Esophagus muscularis mucosa (tissue), 4 donors: ENCODE results near the gene ECHDC1. TPM values are rescaled to one million over a fixed set of nuclear protein-coding genes. Genes with fewer than 3 reads are reported as not detected.

ENCODE experiments used
- DNase-seq: peaks from one replicate; pipeline ENCODE4 v3.0.0-alpha.2; 2017; ENCODE audit errors: extremely low spot score
- H3K27ac ChIP-seq, 4 donors: fragments of 200-600 bp; sonication (generic); replicated peaks in 1 of 4; 1 replicate in 3 of 4; 2 replicates in 1 of 4; pipeline ENCODE4 v1.5.1; 2016 to 2019; ENCODE audit warnings: mild to moderate bottlenecking in 1 of 4
- H3K27me3 ChIP-seq, 4 donors: fragments of 200-600 bp; sonication (generic); one replicate each; pipeline versions ENCODE4 v1.5.1 to v1.6.0; 2016 to 2019
- H3K36me3 ChIP-seq, 4 donors: fragments of 200-600 bp; sonication (generic); one replicate each; pipeline ENCODE4 v1.5.1; 2016 to 2019
- H3K4me1 ChIP-seq, 4 donors: fragments of 200-600 bp; sonication (generic); one replicate each; pipeline ENCODE4 v1.5.1; 2016 to 2019
- H3K4me3 ChIP-seq, 4 donors: fragments of 200-600 bp; sonication (generic); 1 replicate in 2 of 4; 2 replicates in 2 of 4; pipeline ENCODE4 v1.5.1; 2016 to 2019; ENCODE audit warnings: mild to moderate bottlenecking in 4 of 4, moderate library complexity in 1 of 4
- H3K9me3 ChIP-seq, 4 donors: fragments of 200-600 bp; sonication (generic); 1 replicate in 3 of 4; 2 replicates in 1 of 4; pipeline ENCODE4 v1.5.1; 2016 to 2019
- CTCF ChIP-seq, 3 experiments: fragments of 200-600 bp in 2 of 3; fragments of 450-650 bp in 1 of 3; sonication (generic) in 2 of 3; IDR thresholded peaks; one replicate each; pipeline ENCODE4 v1.5.1; 2017 to 2019; ENCODE audit warnings: antibody characterized with exemption in 3 of 3, mild to moderate bottlenecking in 2 of 3, moderate library complexity in 1 of 3
- EP300 ChIP-seq: sonication (generic); formaldehyde crosslinking; IDR thresholded peaks from one replicate; pipeline ENCODE4 v1.6.1; 2017; ENCODE audit warnings: antibody characterized with exemption
- POLR2A ChIP-seq: fragments of 450-650 bp; IDR thresholded peaks from one replicate; pipeline ENCODE4 v1.6.1; 2017; ENCODE audit warnings: antibody characterized with exemption, moderate library complexity, mild to moderate bottlenecking, low read depth
- POLR2AphosphoS5 ChIP-seq, 2 donors: sonication (generic); formaldehyde crosslinking; IDR thresholded peaks; one replicate each; pipeline ENCODE4 v1.6.1; 2017; ENCODE audit warnings: antibody characterized with exemption in 2 of 2
- WGBS: methylation state at CpG from one replicate; pipeline ENCODE4 v1.1.5; 2018; 5-methylcytosine and 5-hydroxymethylcytosine counted together
- intact Hi-C: fragments of 100-400 bp; cut with DNase I; formaldehyde crosslinking; loops from one replicate; pipeline ENCODE4 v1.15.1; 2023
- total RNA-seq, 4 donors: library from RNA; depleted of rRNA; stranded (reverse); fragments of >200 nt; gene quantifications; one replicate each; pipeline versions ENCODE4 v1.1.0 to v1.2.1, GENCODE V29; 2016

The ECHDC1 gene
- total RNA-seq, 4 donors from 2014 or later: 42.5 to 70.6 (median 57.9) TPM

- no peak for DNase-seq
- intact Hi-C loops: loop anchor here (2.0 to 5.0 kb wide), 3 partner anchors 118 to 239 kb away; no protein-coding TSS in a partner anchor
- TF ChIP-seq CTCF (IDR thresholded peaks at IDR 0.05) (peak; percentile 72 to 80 (median 78)), POLR2AphosphoS5 (IDR thresholded peaks at IDR 0.05) (no peak)
- 43% methylated on average over 6 of the region's 6 CpGs for WGBS
- H3K27ac ChIP-seq: no peak overlapping the region
- no peaks in the 10 kb centered on the region for H3K27me3 ChIP-seq
- H3K4me3 ChIP-seq: no peak overlapping the region
- H3K9me3 ChIP-seq: peaks cover 0 to 2% (median 0%) of the 10 kb centered on the region in 4 donors
- no peaks in the 10 kb centered on the region for H3K36me3 ChIP-seq
- peaks cover 11 to 47% (median 39%) of the 10 kb centered on the region in 4 donors for H3K4me1 ChIP-seq
Observed at GRCh38 chr6:127302728-127303660, 40.4 kb downstream of the ECHDC1 start.

GRCh38 chr6:127301199-127301700 lies 42.2 kb downstream of the ECHDC1 start:
- TF ChIP-seq EP300 (no peak), CTCF (IDR thresholded peaks at IDR 0.05) (no peak)
- intact Hi-C loops: loop anchor here (5.0 kb wide), 2 partner anchors 166 to 241 kb away; no protein-coding TSS in a partner anchor
- WGBS: 39% methylated on average over 6 of the region's 6 CpGs

GRCh38 chr6:127300411-127300810 lies 43.0 kb downstream of the ECHDC1 start:
- peaks cover 0 to 8% (median 2%) of the 10 kb centered on the region in 4 donors for H3K36me3 ChIP-seq
- no peak overlapping the region for H3K4me3 ChIP-seq
- TF ChIP-seq POLR2A: no peak
- TF ChIP-seq POLR2AphosphoS5 (IDR thresholded peaks at IDR 0.05): no peak
- no peak for TF ChIP-seq EP300
- TF ChIP-seq CTCF (IDR thresholded peaks at IDR 0.05): no peak
- peak overlapping the region in 3 of 4 donors; percentile 5 to 14 (median 13) for H3K27ac ChIP-seq
- peaks cover 11 to 47% (median 39%) of the 10 kb centered on the region in 4 donors for H3K4me1 ChIP-seq
- H3K9me3 ChIP-seq: no peaks in the 10 kb centered on the region
- no peaks in the 10 kb centered on the region for H3K27me3 ChIP-seq
- DNase-seq: no peak
- intact Hi-C loops: loop anchor here (5.0 kb wide), 2 partner anchors 167 to 242 kb away; no protein-coding TSS in a partner anchor

More at GRCh38 chr6:127301199-127301700, 42.2 kb downstream of the ECHDC1 start:
- Histone ChIP-seq H3K27ac (peak overlapping the region in 1 of 4 donors; percentile 13), H3K36me3 (peaks cover 0 to 1% (median under 1%) of the 10 kb centered on the region in 4 donors), H3K4me3 (no peak overlapping the region), H3K27me3 (no peaks in the 10 kb centered on the region), H3K4me1 (peaks cover 11 to 47% (median 39%) of the 10 kb centered on the region in 4 donors), H3K9me3 (no peaks in the 10 kb centered on the region)
- no peak for DNase-seq

GRCh38 chr6:127299522-127300240 lies 43.7 kb downstream of the ECHDC1 start:
- no peak for DNase-seq
- no peak for TF ChIP-seq POLR2AphosphoS5 (IDR thresholded peaks at IDR 0.05)
- TF ChIP-seq POLR2A: no peak
- no peak for TF ChIP-seq CTCF (IDR thresholded peaks at IDR 0.05)
- no peak for TF ChIP-seq EP300
- intact Hi-C loops: loop anchor here (5.0 kb wide), 2 partner anchors 168 to 243 kb away; no protein-coding TSS in a partner anchor
- WGBS: 80% methylated on average over 4 of the region's 4 CpGs
- H3K36me3 ChIP-seq: peaks cover 0 to 9% (median 4%) of the 10 kb centered on the region in 4 donors
- H3K4me1 ChIP-seq: peaks cover 11 to 47% (median 39%) of the 10 kb centered on the region in 4 donors
- no peaks in the 10 kb centered on the region for H3K27me3 ChIP-seq
- H3K9me3 ChIP-seq: no peaks in the 10 kb centered on the region
- H3K27ac ChIP-seq: peak overlapping the region in 2 of 4 donors; percentile 5 to 14
- no peak overlapping the region for H3K4me3 ChIP-seq
